Mammary epithelial cell (primary cell): Measurements from ENCODE around the gene SYPL2.

Source experiments
- EZH2 ChIP-seq: IDR thresholded peaks from 2 replicates; pipeline ENCODE4 v1.6.1; 2012; ENCODE audit warnings: low read length, inconsistent platforms, borderline replicate concordance
- TF ChIP-seq, protein P1 (sequence below), 2 donors: IDR thresholded peaks in 1 of 2; conservative IDR thresholded peaks in 1 of 2; 2 replicates each; pipeline ENCODE4 v1.5.1; 2011 to 2012; ENCODE audit warnings: inconsistent platforms in 2 of 2, low read length in 2 of 2, mild to moderate bottlenecking in 2 of 2, control low read depth in 1 of 2, low read depth in 1 of 2; ENCODE audit not compliant: insufficient read depth in 1 of 2; ENCODE audit errors: extremely low read depth in 1 of 2

DNA sequence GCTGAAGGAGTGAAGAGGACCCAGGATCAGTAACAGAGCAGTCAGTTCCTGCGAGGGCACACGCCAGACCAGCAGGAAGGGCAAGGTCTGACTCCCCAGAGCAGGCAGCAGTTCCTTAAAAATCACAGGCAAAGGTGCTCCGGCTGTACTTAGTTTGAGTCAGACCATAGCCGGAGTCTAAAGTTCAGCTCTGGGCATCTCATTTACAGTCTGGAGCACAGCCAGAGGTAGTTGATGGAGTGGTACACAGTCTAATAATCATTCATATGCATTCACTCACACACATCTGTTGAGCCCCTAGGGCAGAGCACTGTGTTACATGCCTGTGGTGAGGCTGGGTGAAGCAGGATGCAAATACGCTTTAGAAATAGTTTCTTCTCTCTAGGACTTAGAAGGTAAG is 50.5 kb downstream of the SYPL2 start:
- TF ChIP-seq, protein P1, sequence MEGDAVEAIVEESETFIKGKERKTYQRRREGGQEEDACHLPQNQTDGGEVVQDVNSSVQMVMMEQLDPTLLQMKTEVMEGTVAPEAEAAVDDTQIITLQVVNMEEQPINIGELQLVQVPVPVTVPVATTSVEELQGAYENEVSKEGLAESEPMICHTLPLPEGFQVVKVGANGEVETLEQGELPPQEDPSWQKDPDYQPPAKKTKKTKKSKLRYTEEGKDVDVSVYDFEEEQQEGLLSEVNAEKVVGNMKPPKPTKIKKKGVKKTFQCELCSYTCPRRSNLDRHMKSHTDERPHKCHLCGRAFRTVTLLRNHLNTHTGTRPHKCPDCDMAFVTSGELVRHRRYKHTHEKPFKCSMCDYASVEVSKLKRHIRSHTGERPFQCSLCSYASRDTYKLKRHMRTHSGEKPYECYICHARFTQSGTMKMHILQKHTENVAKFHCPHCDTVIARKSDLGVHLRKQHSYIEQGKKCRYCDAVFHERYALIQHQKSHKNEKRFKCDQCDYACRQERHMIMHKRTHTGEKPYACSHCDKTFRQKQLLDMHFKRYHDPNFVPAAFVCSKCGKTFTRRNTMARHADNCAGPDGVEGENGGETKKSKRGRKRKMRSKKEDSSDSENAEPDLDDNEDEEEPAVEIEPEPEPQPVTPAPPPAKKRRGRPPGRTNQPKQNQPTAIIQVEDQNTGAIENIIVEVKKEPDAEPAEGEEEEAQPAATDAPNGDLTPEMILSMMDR (conservative IDR thresholded peaks at IDR 0.05 in 1 of 2, IDR thresholded peaks at IDR 0.05 in 1 of 2; ENCODE audit: extremely low read depth in 1 of 2, insufficient read depth in 1 of 2, low read depth in 1 of 2, low read length in 2 of 2): no peak
- TF ChIP-seq EZH2: no peak
